ENCODE results near the gene DYNC2I2.

The DYNC2I2 gene

DNA sequence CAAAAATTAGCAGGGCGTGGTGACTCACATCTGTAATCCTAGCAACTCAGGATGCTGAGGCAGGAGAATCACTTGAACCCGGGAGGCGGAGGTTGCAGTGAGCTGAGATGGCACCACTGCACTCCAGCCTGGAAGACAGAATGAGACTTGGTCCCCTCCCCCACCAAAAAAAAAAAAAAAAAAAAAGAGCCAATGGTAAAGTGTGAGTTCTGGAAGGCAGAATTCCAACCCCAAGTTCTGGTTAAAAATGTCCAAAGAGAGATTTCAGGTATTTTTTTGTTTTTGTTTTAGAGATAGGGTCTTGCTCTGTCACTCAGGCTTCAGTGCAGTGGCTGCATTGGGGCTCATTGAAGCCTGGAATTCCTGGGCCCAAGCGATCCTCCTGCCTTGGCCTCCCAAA is 30.8 kb upstream of the DYNC2I2 start:
- Histone ChIP-seq H3K9ac (ENCODE audit: low read length) (no peak overlapping the region), H2AFZ (ENCODE audit: low read length) (no peak overlapping the region), H3K27ac (ENCODE audit: low read length) (no peak overlapping the region), H3K4me2 (ENCODE audit: low read depth, low read length) (no peak overlapping the region; the same call in 1 of the 2 replicates), H3K4me3 (ENCODE audit: low read length) (no peak overlapping the region), H3F3A (ENCODE audit: insufficient read depth, low read length) (peaks cover 40% of the 10 kb centered on the region), H4K20me1 (ENCODE audit: insufficient read depth, low read length) (peaks cover 24% of the 10 kb centered on the region), H3K9me3 (replicated peaks; ENCODE audit: insufficient read depth, low read length) (no peaks in the 10 kb centered on the region), H3K36me3 (replicated peaks; ENCODE audit: insufficient read depth, low read length) (no peaks in the 10 kb centered on the region; the same call in 1 of the 2 replicates), H3K79me2 (ENCODE audit: low read length) (peaks cover 84% of the 10 kb centered on the region), H3K4me1 (ENCODE audit: low read length) (peaks cover 27% of the 10 kb centered on the region), H3K27me3 (replicated peaks; ENCODE audit: insufficient read depth, low read length) (no peaks in the 10 kb centered on the region), H3K9me2 (replicated peaks; ENCODE audit: insufficient read depth, low read length) (no peaks in the 10 kb centered on the region)
- no peak for DNase-seq
- TF ChIP-seq EZH2 (optimal IDR thresholded peaks at IDR 0.05; ENCODE audit: low read depth, low read length) (no peak), CTCF (IDR thresholded peaks at IDR 0.05; ENCODE audit: low read length) (no peak), EZH2phosphoT487 (IDR thresholded peaks at IDR 0.05; ENCODE audit: low read length) (no peak)

GRCh38 chr9:128685636-128686489 is 29.2 kb upstream of the DYNC2I2 start:
- H3K9ac ChIP-seq (ENCODE audit: low read length) = peak overlapping the region; percentile 91
- peak overlapping the region; percentile 86 for H3K27ac ChIP-seq (ENCODE audit: low read length)
- no peaks in the 10 kb centered on the region for H3K9me3 ChIP-seq (replicated peaks; ENCODE audit: insufficient read depth, low read length)
- H3K27me3 ChIP-seq (replicated peaks; ENCODE audit: insufficient read depth, low read length) = no peaks in the 10 kb centered on the region
- TF ChIP-seq EZH2phosphoT487 (IDR thresholded peaks at IDR 0.05; ENCODE audit: low read length) = no peak
- TF ChIP-seq CTCF (IDR thresholded peaks at IDR 0.05; ENCODE audit: low read length) = no peak
- no peak for TF ChIP-seq EZH2 (optimal IDR thresholded peaks at IDR 0.05; ENCODE audit: low read depth, low read length)
- DNase-seq = peak; percentile 70
- H3K4me1 ChIP-seq (ENCODE audit: low read length) = peaks cover 21% of the 10 kb centered on the region
- no peaks in the 10 kb centered on the region for H3K36me3 ChIP-seq (replicated peaks; ENCODE audit: insufficient read depth, low read length)
- peak overlapping the region; percentile 85 for H3K4me3 ChIP-seq (ENCODE audit: low read length)
- H3K4me2 ChIP-seq (ENCODE audit: low read depth, low read length) = peak overlapping the region; percentile 93
- H3K9me2 ChIP-seq (replicated peaks; ENCODE audit: insufficient read depth, low read length) = no peaks in the 10 kb centered on the region
- peaks cover 8% of the 10 kb centered on the region; the same call in 1 of the 2 replicates for H4K20me1 ChIP-seq (ENCODE audit: insufficient read depth, low read length)
- H3K79me2 ChIP-seq (ENCODE audit: low read length) = peaks cover 71% of the 10 kb centered on the region
- peaks cover 39% of the 10 kb centered on the region for H3F3A ChIP-seq (ENCODE audit: insufficient read depth, low read length)
- H2AFZ ChIP-seq (ENCODE audit: low read length) = 0 out of 2 replicates have a peak overlapping the region, but pooled peaks have one; percentile 5

DNA sequence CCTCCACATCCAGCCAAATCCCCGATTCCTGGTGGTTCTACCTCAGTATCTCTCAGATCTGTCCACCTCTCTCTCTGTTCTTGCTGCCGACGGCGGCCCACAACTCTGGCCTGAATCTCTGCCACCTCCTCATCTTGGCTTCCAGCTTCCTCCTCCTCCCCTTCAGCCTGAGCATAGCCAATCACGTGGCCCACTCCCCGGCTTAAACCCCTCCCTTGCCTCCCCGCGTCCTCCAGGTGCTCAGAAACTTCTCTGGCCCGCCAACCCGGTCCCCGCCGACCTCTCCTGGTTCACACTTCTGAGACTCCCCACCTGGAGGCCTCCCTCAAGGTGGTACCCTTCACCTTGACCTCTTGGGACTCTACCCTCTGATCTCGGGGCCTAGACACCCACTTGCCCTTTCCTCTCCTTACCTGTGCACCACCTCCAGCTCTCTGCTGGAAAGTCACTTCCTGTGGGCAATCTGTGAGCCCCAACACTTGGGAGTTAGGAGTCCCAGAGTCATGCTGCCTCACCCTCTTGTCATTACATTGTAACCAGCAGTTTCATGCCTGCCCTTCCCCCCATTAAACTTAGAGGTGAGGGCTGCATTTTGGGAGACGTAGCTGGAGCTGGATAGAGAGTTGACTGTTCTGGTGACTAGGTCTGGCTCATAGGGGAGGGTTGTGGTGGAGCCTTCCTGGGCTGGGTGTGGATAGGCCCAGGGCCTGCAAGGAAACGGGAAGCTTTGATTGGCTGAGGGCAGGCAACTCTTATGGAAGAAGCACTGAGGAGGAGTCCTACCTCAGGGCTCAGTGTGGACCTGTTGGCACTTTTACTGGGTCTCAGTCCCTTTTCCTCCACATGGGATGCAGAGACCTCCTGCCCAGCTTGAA is 27.9 kb upstream of the DYNC2I2 start:
- H3F3A ChIP-seq (ENCODE audit: insufficient read depth, low read length) = peaks cover 33% of the 10 kb centered on the region
- H3K4me1 ChIP-seq (ENCODE audit: low read length) = peaks cover 21% of the 10 kb centered on the region
- H3K9me3 ChIP-seq (replicated peaks; ENCODE audit: insufficient read depth, low read length) = no peaks in the 10 kb centered on the region
- peak overlapping the region; percentile 91 for H3K9ac ChIP-seq (ENCODE audit: low read length)
- H3K27ac ChIP-seq (ENCODE audit: low read length) = peak overlapping the region; percentile 86
- peak overlapping the region; percentile 85 for H3K4me3 ChIP-seq (ENCODE audit: low read length)
- DNase-seq = peak; percentile 94
- H3K9me2 ChIP-seq (replicated peaks; ENCODE audit: insufficient read depth, low read length) = no peaks in the 10 kb centered on the region
- H4K20me1 ChIP-seq (ENCODE audit: insufficient read depth, low read length) = no peaks in the 10 kb centered on the region
- H3K4me2 ChIP-seq (ENCODE audit: low read depth, low read length) = peak overlapping the region; percentile 93
- H2AFZ ChIP-seq (ENCODE audit: low read length) = peak overlapping the region; percentile 42
- peaks cover 62% of the 10 kb centered on the region for H3K79me2 ChIP-seq (ENCODE audit: low read length)
- TF ChIP-seq EZH2phosphoT487 (IDR thresholded peaks at IDR 0.05; ENCODE audit: low read length) (no peak), EZH2 (optimal IDR thresholded peaks at IDR 0.05; ENCODE audit: low read depth, low read length) (no peak), CTCF (IDR thresholded peaks at IDR 0.05; ENCODE audit: low read length) (no peak)
- no peaks in the 10 kb centered on the region for H3K27me3 ChIP-seq (replicated peaks; ENCODE audit: insufficient read depth, low read length)
- H3K36me3 ChIP-seq (replicated peaks; ENCODE audit: insufficient read depth, low read length) = no peaks in the 10 kb centered on the region

All from MM.1S (cell line).